ENCODE results near the gene MPDZ.

The MPDZ gene

GRCh38 chr9:13174906-13175639, 104.4 kb downstream of the MPDZ start:
- DNase-seq: no peak

- no peak for DNase-seq
These were observed 105.9 kb downstream of the MPDZ start for GRCh38 chr9:13173553-13173952.

- no peak for DNase-seq
These were observed 108.2 kb downstream of the MPDZ start for GRCh38 chr9:13171261-13171660.

- no peak for DNase-seq
These were observed 112.5 kb downstream of the MPDZ start for GRCh38 chr9:13166996-13167395.

- no peak for DNase-seq
These were observed 113.5 kb downstream of the MPDZ start for GRCh38 chr9:13165956-13166355.

- no peak for DNase-seq
These were observed 114.1 kb downstream of the MPDZ start for GRCh38 chr9:13165236-13165945.

- no peak for DNase-seq
These were observed 115.5 kb downstream of the MPDZ start for GRCh38 chr9:13163946-13164345.

GRCh38 chr9:13163287-13163686, 116.2 kb downstream of the MPDZ start:
- DNase-seq: no peak

GRCh38 chr9:13160051-13160450, 119.4 kb downstream of the MPDZ start:
- DNase-seq: no peak

- no peak for DNase-seq
These were observed 120.5 kb downstream of the MPDZ start for GRCh38 chr9:13158986-13159385.

- DNase-seq: no peak
These were observed 128.0 kb downstream of the MPDZ start for GRCh38 chr9:13151489-13151888.

GRCh38 chr9:13149454-13149853, 130.0 kb downstream of the MPDZ start:
- no peak for DNase-seq

GRCh38 chr9:13146840-13147239, 132.7 kb downstream of the MPDZ start:
- no peak for DNase-seq

- no peak for DNase-seq
These were observed 134.2 kb downstream of the MPDZ start for GRCh38 chr9:13145340-13145739.

- no peak for DNase-seq
These were observed 135.2 kb downstream of the MPDZ start for GRCh38 chr9:13144166-13144775.

GRCh38 chr9:13143281-13143680, 136.2 kb downstream of the MPDZ start:
- no peak for DNase-seq

GRCh38 chr9:13142776-13143175, 136.7 kb downstream of the MPDZ start:
- no peak for DNase-seq

GRCh38 chr9:13141629-13142028, 137.9 kb downstream of the MPDZ start:
- no peak for DNase-seq

GRCh38 chr9:13140843-13141592, 138.5 kb downstream of the MPDZ start:
- no peak for DNase-seq

- DNase-seq: no peak
These were observed 139.8 kb downstream of the MPDZ start for GRCh38 chr9:13139641-13140171.

- no peak for DNase-seq
These were observed 142.1 kb downstream of the MPDZ start for GRCh38 chr9:13137426-13137825.

- DNase-seq: no peak
These were observed 147.5 kb downstream of the MPDZ start for GRCh38 chr9:13131991-13132390.

- DNase-seq: no peak
These were observed 148.1 kb downstream of the MPDZ start for GRCh38 chr9:13131416-13131815.

Measured in CD4-positive, alpha-beta T cell treated with Interleukin-10 for 1 hour (primary cell).